Testis (tissue), 2 donors: Measurements from ENCODE around the gene MEIS3.

Source experiments
- POLR2A ChIP-seq: fragments of 450-650 bp; IDR thresholded peaks from one replicate; pipeline ENCODE4 v1.6.1; 2017; ENCODE audit warnings: antibody characterized with exemption, mild to moderate bottlenecking, moderate library complexity
- TF ChIP-seq, protein P1 (sequence below), 3 experiments: fragments of 450-650 bp in 2 of 3; fragments of 200-600 bp in 1 of 3; sonication (generic) in 1 of 3; IDR thresholded peaks; one replicate each; pipeline ENCODE4 v1.5.1; 2016 to 2019; ENCODE audit warnings: antibody characterized with exemption in 3 of 3, mild to moderate bottlenecking in 2 of 3, moderate library complexity in 1 of 3

DNA sequence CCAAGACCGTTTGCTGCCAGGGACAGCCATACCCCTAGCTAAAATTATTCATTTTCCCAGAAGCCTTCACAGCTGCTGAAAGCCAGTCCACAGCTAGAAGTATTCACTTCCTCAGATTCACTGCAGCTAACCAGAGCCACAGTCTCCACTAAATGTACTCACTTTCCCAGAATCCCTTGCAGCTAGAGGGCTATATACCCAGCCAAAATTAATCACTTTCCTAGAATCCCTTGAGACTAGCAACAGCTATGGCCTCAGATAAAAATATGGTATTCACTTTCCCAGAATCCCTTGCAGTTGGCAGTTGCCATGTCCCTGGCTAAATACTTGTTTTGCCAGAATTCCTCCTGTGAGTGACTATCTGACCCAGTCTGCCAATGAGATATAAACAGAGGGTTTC, 13.8 kb upstream of the MEIS3 start:
- TF ChIP-seq, protein P1, sequence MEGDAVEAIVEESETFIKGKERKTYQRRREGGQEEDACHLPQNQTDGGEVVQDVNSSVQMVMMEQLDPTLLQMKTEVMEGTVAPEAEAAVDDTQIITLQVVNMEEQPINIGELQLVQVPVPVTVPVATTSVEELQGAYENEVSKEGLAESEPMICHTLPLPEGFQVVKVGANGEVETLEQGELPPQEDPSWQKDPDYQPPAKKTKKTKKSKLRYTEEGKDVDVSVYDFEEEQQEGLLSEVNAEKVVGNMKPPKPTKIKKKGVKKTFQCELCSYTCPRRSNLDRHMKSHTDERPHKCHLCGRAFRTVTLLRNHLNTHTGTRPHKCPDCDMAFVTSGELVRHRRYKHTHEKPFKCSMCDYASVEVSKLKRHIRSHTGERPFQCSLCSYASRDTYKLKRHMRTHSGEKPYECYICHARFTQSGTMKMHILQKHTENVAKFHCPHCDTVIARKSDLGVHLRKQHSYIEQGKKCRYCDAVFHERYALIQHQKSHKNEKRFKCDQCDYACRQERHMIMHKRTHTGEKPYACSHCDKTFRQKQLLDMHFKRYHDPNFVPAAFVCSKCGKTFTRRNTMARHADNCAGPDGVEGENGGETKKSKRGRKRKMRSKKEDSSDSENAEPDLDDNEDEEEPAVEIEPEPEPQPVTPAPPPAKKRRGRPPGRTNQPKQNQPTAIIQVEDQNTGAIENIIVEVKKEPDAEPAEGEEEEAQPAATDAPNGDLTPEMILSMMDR (IDR thresholded peaks at IDR 0.05): no peak
- TF ChIP-seq POLR2A: no peak
